Fibroblast of skin of back (primary cell): Measurements from ENCODE around the gene LPCAT4. TPM values are rescaled to one million over a fixed set of nuclear protein-coding genes. Genes with fewer than 3 reads are reported as not detected.
"Not testable (repeated sequence)": the region's sequence is repeated elsewhere in the genome, so short reads cannot be mapped to it uniquely, and the experiment has no call there.

Experiments
- DNase-seq: peaks from one replicate; pipeline ENCODE4 v3.0.0-alpha.2; 2013
- polyA plus RNA-seq, 2 experiments: library from polyadenylated mRNA; unstranded; fragments of 120-200 nt; gene quantifications; one replicate each; pipeline ENCODE4 v1.2.1, GENCODE V29; 2013; ENCODE audit not compliant: insufficient read length in 2 of 2

Gene LPCAT4, protein sequence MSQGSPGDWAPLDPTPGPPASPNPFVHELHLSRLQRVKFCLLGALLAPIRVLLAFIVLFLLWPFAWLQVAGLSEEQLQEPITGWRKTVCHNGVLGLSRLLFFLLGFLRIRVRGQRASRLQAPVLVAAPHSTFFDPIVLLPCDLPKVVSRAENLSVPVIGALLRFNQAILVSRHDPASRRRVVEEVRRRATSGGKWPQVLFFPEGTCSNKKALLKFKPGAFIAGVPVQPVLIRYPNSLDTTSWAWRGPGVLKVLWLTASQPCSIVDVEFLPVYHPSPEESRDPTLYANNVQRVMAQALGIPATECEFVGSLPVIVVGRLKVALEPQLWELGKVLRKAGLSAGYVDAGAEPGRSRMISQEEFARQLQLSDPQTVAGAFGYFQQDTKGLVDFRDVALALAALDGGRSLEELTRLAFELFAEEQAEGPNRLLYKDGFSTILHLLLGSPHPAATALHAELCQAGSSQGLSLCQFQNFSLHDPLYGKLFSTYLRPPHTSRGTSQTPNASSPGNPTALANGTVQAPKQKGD
- polyA plus RNA-seq (2013, experiment 1 of 2; ENCODE audit: insufficient read length) = 86.7 TPM
- 70.1 TPM for polyA plus RNA-seq (2013, experiment 2 of 2; ENCODE audit: insufficient read length)

DNA sequence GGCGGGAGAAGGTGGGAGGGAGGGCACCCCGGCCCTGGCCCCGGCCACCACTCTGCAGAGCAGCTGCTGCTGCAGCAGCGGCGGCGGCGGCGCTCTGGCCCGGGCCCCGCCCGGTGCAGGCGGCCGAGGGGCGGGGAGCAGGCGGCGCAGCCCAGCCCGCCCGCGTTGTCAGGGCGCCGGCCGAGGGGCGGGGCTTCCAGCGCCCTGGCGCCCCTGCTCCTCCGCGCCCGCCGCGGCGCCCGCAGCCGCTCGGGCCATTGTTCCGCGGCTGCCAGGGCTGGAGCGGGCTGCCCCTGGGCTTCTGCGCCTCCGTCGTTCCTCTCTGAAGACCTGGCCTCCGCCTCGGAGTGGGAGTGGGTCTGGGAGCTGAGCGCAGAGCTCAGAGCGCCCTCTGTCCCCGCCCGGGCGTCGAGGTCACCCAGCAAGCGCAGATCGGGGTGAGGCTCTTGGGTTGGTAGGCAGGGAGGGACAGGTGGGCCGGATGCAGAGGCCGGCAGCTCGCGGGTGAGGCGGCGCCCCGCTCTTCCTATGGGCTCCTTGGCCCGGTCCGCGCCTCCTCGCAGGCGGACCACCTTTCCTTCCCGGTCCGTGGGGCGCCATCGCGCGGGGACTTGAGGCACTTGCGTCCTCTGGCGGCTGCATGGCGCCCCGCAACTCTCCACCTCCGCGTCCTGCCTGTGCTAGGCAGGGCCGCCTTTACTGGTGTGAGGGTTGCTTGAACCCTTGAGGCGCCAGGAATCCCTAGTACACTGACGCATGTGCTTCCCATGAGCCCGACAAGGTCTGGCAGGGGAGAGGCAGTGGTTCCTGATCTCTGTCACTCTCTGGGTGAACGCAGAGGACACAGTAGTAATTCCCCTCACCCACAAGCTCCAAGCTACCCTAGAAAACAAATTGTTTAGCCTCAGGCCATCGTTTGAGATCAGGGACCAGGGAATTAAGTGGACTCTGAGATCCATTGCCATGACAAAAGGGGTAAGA lies at the start of gene LPCAT4:
Gene LPCAT4 (minus strand): TSS at position 96 of the 981 bp plus-strand sequence. CDS start 96 bp downstream, outside the sequence.
- peak; percentile 82 for DNase-seq

DNA sequence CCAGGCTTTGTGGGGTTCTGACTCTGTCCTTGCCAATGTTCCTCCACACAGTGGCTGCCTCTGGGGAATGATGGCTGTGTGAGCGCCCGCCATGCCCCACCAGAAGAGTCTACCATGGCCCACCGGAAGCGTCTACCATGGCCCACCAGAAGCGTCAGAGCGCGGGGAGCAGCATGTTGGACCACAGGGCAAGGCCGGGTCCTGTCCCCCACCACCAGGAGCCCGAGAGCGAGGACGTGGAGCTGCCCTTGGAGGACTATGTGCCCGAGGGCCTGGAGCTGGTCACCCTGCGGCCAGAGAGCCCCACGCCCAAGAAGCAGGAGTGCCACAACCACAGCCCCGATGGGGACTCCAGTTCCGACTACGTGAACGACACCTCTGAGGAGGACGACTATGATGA lies 42.5 kb upstream of the LPCAT4 start:
- not testable (repeated sequence) for DNase-seq

DNA sequence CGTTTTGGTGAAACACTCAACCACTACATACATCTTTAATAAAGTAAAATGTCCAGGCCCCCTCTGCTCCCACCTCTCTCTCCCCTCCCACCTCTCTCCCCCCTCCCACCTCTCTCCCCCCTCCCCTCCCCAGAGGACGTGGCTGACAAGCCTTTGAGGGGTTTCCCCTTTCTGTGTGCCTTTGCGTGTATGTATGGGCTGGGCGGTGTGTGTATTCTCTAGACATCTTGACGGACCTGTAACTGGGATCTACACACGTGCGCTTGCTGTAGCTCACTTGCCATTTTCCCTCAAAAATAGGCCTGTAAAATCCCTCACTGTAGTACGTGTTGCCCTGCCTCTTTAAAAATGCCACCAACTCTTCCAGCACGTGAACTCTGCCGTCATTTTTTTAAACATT lies 42.0 kb upstream of the LPCAT4 start:
- not testable (repeated sequence) for DNase-seq

DNA sequence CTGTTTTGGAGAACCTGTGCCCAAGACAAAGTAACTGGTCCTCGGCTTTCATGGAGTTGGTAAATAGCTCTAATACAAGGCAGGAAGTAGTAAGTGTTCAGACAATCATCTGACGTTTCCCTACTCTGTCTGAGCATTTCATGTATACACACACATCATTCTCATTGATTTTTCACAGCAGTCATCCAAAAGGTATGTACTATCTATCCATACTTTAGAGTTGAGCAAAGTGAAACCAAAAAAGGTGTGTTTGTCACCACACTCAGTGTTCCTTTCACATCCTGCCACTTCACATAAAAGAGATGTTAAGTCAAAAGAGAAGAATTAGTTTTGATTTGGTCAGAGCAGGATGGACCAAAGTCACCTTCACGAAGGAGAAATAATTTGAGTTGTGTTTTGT lies 36.9 kb upstream of the LPCAT4 start:
- DNase-seq = not testable (repeated sequence)

DNA sequence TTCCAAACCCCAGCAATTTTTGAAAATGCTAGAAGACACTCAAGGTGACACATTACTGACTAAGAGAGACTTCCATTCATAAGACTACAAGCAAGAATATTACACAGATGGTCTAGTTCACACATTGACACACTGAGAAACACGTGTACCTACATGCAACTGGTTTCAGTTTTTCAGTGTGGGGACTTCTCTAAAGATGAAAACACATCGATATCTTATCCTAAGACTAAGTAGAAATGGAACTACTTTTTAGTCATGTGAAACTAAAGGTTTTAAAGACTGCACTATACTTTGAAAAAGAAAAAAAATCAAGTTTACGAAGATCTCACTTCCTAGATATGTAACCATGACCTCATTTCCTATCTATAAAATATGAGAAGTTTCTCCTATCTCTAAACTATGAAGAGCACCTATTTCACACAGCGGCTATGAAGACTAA lies 36.2 kb upstream of the LPCAT4 start:
- not testable (repeated sequence) for DNase-seq

DNA sequence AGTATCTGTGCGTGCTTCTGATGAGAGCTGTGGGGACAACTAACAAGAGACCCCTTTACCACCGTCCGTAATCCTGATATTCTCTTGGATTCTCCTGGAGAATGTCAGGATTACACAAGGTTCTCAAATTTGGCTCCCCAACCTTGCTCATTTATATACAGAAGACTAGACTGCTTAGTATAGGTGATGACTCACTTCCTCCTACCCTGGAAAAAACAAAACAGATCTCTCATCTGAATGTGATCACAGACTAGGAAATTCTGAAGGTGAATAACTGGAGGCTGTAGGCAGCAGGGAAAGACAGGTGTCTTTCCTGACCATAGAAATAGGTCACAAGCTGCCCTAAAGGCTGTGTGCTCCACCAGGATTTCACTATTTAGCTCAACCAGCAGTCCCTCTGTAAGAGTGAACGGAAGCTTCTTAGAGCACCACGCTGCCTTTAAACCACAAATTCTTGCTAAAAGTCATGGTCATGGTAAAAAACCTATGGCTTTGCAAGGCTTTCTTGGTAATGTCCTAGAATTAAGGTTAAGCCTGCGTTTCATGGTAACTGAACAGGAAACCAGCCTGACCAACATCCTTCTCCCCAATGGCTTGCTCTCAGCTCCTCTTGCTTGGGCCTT lies 30.8 kb upstream of the LPCAT4 start:
- DNase-seq = not testable (repeated sequence)

DNA sequence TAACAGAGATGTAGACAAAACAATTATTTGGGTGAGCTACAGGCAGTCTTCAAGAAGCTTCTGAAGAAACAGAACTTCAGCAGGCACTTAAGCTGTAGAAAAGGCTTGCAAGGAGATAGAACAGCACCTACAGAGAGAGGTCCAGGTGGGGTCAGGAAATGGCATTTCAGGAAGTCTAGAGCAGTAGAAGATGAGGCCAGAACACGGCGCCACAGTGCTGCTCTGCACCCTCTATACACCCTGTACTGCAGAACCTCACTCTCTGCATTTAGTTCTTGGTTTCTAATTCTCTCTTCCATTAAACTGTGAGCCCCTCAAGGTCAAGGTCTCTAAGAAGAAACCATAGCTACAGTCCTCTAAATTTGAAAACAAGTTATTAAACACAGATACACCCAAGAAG lies 26.0 kb upstream of the LPCAT4 start:
- DNase-seq = not testable (repeated sequence)

DNA sequence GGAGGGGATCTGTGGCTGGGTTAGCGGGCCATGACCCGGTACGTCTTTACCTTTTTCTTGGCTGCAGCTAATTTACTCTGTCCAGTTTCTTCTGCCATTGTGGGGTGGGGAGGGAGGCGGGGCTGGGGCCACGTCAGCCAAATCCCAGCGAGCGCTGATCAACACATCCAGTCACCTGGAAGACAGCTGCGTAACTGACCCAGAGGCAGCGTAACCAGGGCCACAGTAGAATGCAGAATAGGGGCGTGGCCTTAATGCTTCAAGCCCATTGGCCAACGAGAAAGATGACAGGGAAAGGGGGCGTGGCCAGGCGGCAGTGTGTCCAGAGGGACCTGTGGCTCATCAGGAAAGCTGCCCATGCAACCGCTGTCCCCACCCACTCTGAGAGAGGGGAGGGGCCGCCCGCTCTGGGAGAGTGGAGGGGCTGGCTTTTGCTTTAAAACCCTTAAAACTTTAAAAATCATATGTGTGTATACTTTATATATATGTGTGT lies 22.6 kb upstream of the LPCAT4 start:
- DNase-seq = not testable (repeated sequence)

DNA sequence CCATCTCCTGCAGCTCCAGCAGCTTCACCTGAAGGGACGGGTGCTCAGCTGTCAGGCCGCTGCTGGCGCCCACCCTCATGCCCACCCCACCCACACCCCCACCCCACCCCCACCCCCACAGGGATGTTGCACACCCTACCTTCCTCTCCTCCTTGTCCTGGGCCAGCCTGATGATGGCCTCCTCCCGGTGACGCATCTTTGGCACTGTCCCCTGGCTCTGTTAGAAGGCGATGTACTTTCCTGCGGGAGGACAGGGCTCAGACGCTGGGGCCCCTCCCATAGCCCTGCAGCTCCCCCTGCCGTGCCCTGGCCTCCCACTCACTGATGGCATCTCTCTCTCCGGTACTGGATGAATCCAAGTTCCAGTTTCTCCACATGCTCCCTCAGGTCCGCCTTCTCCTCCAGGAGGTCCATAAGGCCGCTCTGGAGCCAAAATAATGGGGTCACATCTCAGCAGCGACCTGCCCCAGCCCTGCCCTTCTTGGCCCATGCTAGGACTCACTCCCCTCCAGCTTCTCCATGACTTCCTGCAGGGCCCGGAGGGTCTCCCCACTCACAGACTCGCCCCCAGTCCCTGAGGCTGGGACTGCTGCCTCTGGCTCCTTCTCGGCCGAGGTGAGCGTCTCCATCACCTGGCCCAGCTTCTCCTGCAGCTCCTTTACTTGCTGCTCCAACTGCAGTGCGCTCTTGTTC lies 15.0 kb upstream of the LPCAT4 start:
- DNase-seq = not testable (repeated sequence)

DNA sequence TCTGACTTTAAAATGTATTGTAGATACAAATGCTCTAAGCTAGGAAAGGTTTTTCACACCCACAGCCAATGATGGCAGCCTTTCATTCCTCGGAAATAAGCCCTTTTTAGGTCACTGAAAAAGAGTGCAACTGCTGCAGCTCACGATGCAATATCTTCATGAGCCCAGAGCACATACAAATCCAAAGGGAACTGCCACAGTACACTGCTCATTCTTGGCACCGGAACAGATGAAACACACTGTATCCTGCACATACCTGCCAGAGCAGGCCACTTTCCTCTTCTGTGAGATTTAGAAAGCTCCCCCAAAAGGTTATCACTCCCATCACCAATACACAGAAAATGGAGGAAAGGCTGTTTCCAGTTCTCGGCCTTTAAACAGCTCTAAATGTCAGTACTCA lies 13.5 kb upstream of the LPCAT4 start:
- not testable (repeated sequence) for DNase-seq

DNA sequence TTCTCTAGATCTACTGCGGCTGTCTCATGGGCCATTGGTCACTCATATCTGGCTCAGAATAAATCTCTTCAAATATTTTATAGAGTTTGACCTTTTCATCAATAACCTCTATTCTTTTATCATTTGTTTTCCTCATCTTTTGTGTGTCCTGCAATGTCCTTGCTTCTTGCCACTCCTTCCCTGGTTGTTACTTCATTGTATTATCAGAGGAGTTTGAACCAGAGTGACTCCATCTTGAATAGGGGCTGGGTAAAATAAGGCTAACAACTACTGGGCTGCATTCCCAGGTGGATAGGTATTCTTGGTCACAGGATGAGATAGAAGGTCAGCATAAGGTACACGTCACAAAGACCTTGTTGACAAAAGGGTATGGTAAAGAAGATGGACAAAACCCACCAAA lies 9.9 kb upstream of the LPCAT4 start:
- DNase-seq = no peak

DNA sequence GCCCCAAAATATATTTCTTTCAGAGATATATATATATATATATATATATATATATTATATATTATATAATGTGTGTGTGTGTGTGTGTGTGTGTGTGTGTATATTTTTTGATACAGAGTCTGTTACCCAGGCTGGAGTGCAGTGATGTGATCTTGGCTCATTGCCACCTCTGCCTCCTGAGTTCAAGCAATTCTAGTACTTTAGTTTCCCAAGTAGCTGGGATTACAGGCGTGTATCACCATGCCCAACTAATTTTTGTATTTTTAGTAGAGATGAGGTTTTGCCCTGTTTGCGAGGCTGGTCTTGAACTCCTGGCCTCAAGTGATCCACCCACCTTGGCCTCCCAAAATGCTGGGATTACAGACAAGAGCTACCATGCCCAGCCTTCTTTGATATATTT lies 8.5 kb upstream of the LPCAT4 start:
- DNase-seq = not testable (repeated sequence)

DNA sequence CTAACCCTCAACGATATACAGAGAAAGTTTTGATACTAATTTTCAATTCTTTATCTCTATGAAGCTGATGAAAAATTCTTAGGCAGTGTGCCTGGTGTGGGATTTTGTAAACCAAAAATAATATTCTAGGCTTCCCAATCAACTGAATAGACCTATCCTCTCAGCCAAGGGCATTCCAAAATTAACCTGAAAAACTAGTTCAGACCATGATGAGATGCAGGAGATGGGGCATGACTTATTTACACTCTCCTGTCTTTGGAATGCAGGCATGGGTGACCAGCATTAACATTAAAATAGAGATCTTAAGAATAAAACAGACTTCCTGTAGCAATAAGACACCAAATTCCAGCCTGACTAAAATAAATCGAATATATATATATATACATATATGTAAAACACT lies 7.8 kb upstream of the LPCAT4 start:
- no peak for DNase-seq

DNA sequence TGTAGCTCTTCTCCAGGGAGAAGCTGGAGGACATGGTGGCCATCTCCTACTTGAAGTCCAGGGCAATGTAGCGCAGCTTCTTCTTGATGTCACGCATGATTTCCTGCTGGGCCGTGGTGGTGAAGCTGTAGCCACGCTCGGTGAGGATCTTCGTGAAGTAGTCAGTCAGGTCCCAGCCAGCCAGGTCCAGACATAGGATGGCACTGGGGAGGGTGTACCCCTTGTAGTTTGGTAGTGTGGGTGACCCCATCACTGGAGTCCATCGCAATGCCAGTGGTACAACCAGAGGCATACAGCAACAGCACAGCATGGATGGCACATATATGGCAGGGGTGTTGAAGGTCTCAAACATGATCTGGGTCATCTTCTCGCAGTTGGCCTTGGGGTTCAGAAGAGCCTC lies 7.0 kb upstream of the LPCAT4 start:
- DNase-seq = no peak

DNA sequence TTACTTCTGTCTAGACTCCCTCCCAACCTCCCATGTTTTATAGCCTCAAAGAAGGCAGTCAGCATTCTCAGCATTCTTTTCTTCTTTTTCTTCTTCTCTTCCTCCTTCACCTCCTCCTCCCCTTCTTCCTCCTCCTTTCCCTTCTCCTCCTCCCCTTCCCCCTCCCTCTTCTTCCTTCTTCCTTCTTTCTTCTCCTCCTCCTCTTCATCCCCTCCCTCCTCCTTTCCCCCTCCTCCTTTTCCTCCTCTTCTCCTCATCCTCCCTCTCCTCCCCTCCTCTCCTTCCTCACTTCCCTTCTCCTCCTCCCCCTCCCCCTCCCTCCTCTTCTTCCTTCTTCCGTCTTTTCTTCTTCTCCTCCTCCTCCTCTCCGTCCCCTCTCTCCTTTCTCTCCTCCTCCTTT lies 3.6 kb upstream of the LPCAT4 start:
- DNase-seq = no peak

DNA sequence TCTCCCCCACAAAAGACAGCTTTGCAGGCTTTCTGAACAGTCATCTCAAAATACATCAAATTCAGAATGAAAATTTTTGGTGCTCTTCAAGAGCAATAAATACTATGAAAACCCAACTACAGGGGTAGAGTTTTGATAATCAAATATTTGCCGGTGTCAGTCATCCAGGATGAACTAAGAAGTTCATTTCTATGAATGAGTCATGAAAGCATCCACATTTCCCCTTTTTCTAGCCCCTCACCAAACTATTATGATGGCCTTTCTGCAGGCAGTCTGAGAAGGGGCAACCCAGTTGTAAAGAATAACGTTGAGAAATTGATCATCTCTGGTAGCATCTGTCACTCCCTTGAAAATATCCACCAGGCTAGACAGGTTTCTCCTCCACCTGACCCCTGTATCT lies 3.1 kb upstream of the LPCAT4 start:
- DNase-seq = no peak

DNA sequence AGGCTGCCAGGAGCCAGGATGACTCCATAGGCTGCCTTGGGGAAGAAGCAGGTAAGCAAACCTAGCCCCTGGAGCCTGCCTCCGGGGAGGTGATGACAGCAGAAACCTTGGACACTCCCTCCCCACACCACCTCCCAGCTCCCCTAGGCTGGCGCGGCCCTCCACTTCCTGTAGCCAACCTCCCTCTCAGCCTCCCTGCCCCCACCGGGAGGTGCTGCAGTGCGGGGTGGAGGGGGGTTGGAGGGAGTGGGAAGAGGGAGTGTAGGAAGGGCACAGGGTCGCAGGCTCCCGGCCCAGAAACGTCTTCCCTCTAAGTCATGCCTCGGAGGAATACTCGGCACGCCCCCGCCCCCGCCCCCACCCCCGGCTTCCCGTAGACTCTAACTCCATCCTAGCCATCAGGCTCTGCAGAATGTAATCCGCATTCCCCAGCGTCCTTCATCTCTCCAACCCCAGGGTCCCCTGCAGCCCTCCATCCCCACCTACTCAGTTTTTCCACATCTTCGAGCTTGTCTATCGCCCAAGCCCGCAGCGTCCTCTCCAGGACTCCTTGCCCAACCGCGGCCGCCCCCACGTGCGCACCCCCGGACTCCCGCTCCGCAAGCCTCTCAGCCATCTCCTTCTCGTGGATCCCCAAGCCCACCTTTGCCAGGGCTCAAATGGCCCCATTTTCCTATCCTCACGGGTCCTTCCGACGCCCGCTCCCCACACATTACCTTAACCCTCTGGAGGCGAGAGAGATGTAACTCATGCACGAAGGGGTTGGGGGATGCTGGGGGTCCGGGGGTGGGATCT lies 528 bp downstream of the LPCAT4 start:
- peak; percentile 73 for DNase-seq

DNA sequence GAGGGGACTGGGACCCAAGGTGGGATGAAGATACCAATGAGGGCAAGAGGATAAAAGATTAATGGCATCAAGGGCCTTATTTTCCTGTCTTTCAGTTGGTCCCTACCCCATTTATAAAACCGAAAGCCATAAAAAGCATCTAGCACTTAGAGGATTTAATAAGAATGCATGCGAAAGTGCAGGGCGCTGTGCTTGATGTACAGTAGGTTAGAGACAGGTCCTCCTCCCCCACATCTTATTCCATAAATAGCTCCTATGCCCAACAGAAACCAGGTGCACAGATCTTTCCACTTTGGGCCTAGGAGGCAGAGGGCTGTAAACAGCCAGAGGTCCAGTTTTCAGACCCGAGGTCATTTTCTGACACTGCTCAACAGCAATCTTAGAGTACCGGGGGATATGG lies 1.2 kb downstream of the LPCAT4 start:
- DNase-seq = no peak

DNA sequence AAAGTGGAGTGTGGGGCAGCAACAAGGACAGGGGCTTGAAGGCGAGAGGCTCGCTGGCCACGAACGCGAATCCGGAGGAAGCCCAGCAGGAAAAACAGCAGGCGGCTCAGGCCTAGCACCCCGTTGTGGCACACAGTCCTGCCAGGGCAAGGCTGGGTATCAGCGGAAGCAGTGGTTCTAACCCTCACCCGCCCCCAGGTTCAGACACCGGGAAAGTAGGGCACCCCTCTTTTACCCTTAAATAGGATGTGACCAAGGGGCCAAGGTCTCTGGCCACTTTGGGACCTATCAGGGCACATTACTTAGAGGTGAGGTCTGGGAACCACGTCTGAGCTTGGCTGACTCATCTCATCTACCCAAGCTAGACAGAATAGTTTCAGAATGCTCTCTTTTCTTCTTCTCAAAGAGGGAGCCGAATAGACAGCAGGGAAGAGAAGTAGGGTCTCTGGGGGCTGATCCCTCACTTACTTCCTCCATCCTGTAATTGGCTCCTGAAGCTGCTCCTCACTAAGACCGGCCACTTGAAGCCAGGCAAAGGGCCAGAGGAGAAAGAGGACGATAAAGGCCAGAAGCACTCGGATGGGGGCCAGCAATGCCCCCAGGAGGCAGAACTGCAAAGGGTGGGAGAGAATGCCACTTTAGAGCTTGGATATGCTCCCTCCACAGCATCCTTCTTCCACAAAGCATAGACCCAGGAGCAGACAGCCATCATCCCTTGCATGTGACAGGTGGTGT lies 1.7 kb downstream of the LPCAT4 start:
- DNase-seq = no peak

DNA sequence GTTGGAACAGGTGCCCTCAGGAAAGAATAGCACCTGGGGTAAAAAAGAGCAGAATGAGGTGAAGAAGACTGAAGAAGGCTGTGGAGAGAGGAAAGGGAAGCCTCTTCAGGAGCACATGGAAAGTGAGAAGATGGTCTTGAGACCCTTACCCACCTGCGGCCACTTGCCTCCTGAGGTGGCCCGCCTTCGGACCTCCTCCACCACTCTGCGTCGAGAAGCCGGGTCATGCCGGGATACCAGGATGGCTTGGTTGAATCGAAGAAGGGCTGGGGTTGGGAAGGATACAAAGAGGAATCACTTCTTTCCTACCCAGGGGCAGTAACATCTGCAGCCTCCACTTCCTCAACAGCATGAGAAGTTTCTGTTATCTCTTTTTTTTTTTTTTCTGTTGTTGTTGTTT lies 3.0 kb downstream of the LPCAT4 start:
- no peak for DNase-seq
